PFSK-1 (cell line): Measurements from ENCODE around the gene CD101.

Experiments
- POLR2AphosphoS5 ChIP-seq: IDR thresholded peaks from 2 replicates; pipeline ENCODE4 v1.6.1; 2012; ENCODE audit warnings: low read depth, mild to moderate bottlenecking, control low read depth, low read length, moderate library complexity
- REST ChIP-seq, 2 experiments: IDR thresholded peaks; 2 replicates each; pipeline versions ENCODE4 v1.6.1 to v1.8.0; 2011 to 2012; ENCODE audit warnings: low read depth in 2 of 2, low read length in 2 of 2, control low read depth in 1 of 2, inconsistent platforms in 1 of 2, mild to moderate bottlenecking in 1 of 2, moderate library complexity in 1 of 2; ENCODE audit not compliant: insufficient read depth in 1 of 2
- TAF1 ChIP-seq: IDR thresholded peaks from 2 replicates; pipeline ENCODE4 v1.6.1; 2012; ENCODE audit warnings: low read length, control low read depth, borderline replicate concordance; ENCODE audit not compliant: insufficient read depth

DNA sequence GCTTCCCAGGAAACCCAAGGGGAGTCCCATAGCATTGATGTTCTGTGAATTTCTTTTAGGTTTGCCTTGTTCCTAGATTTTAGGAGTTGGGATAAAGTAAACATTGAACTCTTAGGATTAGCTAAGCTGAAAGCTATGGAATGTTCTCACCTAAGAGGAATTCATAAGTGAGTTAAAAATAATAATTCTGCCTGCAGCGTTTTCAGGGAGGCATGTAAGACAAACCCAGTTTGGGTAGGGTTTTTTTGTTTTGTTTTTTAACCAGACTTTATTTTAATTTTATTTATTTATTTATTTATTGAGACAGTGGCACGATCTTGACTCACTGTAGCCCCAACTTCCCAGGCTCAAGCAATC, 28.9 kb upstream of the CD101 start:
- TF ChIP-seq TAF1 (no peak), REST (IDR thresholded peaks at IDR 0.05; ENCODE audit: insufficient read depth in 1 of 2, low read depth in 2 of 2, low read length in 2 of 2) (no peak), POLR2AphosphoS5 (no peak)
